C4-2B (cell line): ENCODE measurements around the gene IFNA1.

Source experiments
- CTCF ChIP-seq: fragments of 450-650 bp; conservative IDR thresholded peaks from 2 replicates; pipeline ENCODE4 v1.5.1; 2017; ENCODE audit warnings: mild to moderate bottlenecking
- ZFX ChIP-seq: fragments of 450-650 bp; IDR thresholded peaks from 2 replicates; pipeline ENCODE4 v1.6.1; 2017

GRCh38 chr9:21434202-21435014 is 5.8 kb upstream of the IFNA1 start:
- TF ChIP-seq CTCF (peak; percentile 85), ZFX (no peak)
